Upper lobe of right lung (tissue), 1 donor: ENCODE measurements around the gene FGGY. TPM values are rescaled to one million over a fixed set of nuclear protein-coding genes. Genes with fewer than 3 reads are reported as not detected.

ENCODE experiments used
- ATAC-seq: fragments of 200-7000 bp; cut with Tn5 transposase; one replicate; pipeline ENCODE4 v1.9.1; 2020; ENCODE audit warnings: mild to moderate bottlenecking, moderate library complexity
- DNase-seq: peaks from one replicate; pipeline ENCODE4 v3.0.0-alpha.2; 2020
- H3K27ac ChIP-seq: fragments of 200-600 bp; one replicate; pipeline ENCODE4 v1.8.0; 2022
- H3K27me3 ChIP-seq: fragments of 200-600 bp; one replicate; pipeline ENCODE4 v1.8.0; 2022; ENCODE audit warnings: mild to moderate bottlenecking
- H3K36me3 ChIP-seq: fragments of 200-600 bp; one replicate; pipeline ENCODE4 v1.8.0; 2022
- H3K4me1 ChIP-seq: fragments of 200-600 bp; one replicate; pipeline ENCODE4 v1.8.0; 2022
- H3K4me3 ChIP-seq: fragments of 200-600 bp; one replicate; pipeline ENCODE4 v1.8.0; 2022; ENCODE audit warnings: mild to moderate bottlenecking
- H3K9me3 ChIP-seq: fragments of 200-600 bp; one replicate; pipeline ENCODE4 v1.8.0; 2022
- CTCF ChIP-seq: fragments of 200-600 bp; IDR thresholded peaks from one replicate; pipeline ENCODE4 v1.8.0; 2022; ENCODE audit warnings: antibody characterized with exemption
- intact Hi-C: fragments of 100-400 bp; cut with DNase I; formaldehyde crosslinking; loops from one replicate; pipeline ENCODE4 v1.11.0; 2022
- total RNA-seq: library from RNA; stranded (reverse); fragmentation: NEBNext Ultra II Directional; extraction: Animal tissue kit (Norgen Biotek cat#: 25700); gene quantifications from one replicate; pipeline ENCODE4 v1.2.1, GENCODE V29; 2021
- donor health status: DM: no; HTN: yes; CAD: no; lungs with severe emphysema.

Gene FGGY
- total RNA-seq, 1 donor from 2014 or later = 39.2 TPM

GRCh38 chr1:59779949-59780348 is 483.1 kb downstream of the FGGY start:
- intact Hi-C loops = no loop called here
- no peaks in the 10 kb centered on the region for H3K36me3 ChIP-seq
- no peak overlapping the region for H3K4me3 ChIP-seq
- no peaks in the 10 kb centered on the region for H3K9me3 ChIP-seq
- TF ChIP-seq CTCF = no peak
- H3K27ac ChIP-seq = no peak overlapping the region
- no peaks in the 10 kb centered on the region for H3K27me3 ChIP-seq
- peak; percentile 76 for ATAC-seq
- no peaks in the 10 kb centered on the region for H3K4me1 ChIP-seq
- no peak for DNase-seq

GRCh38 chr1:59788825-59789224 is 491.9 kb downstream of the FGGY start:
- Histone ChIP-seq H3K9me3 (peaks cover 3% of the 10 kb centered on the region), H3K4me3 (no peak overlapping the region), H3K36me3 (no peaks in the 10 kb centered on the region), H3K27ac (no peak overlapping the region), H3K4me1 (no peaks in the 10 kb centered on the region), H3K27me3 (no peaks in the 10 kb centered on the region)
- DNase-seq (no peak), ATAC-seq (no peak)
- TF ChIP-seq CTCF = no peak
- intact Hi-C loops = no loop called here

GRCh38 chr1:59798600-59798999 is 501.7 kb downstream of the FGGY start:
- no peaks in the 10 kb centered on the region for H3K9me3 ChIP-seq
- H3K4me1 ChIP-seq = no peaks in the 10 kb centered on the region
- H3K4me3 ChIP-seq = no peak overlapping the region
- no peaks in the 10 kb centered on the region for H3K36me3 ChIP-seq
- ATAC-seq (no peak), DNase-seq (no peak)
- intact Hi-C loops = no loop called here
- H3K27ac ChIP-seq = no peak overlapping the region
- no peak for TF ChIP-seq CTCF
- no peaks in the 10 kb centered on the region for H3K27me3 ChIP-seq

GRCh38 chr1:59803458-59804038 is 506.7 kb downstream of the FGGY start:
- TF ChIP-seq CTCF = no peak
- H3K27ac ChIP-seq = no peak overlapping the region

GRCh38 chr1:59804301-59804700 is 507.4 kb downstream of the FGGY start:
- no peaks in the 10 kb centered on the region for H3K27me3 ChIP-seq
- no peak overlapping the region for H3K27ac ChIP-seq
- H3K9me3 ChIP-seq = no peaks in the 10 kb centered on the region
- no peak for DNase-seq
- no peak for ATAC-seq
- intact Hi-C loops = no loop called here
- no peaks in the 10 kb centered on the region for H3K36me3 ChIP-seq
- no peaks in the 10 kb centered on the region for H3K4me1 ChIP-seq
- H3K4me3 ChIP-seq = no peak overlapping the region
- TF ChIP-seq CTCF = no peak

More at GRCh38 chr1:59803458-59804038, 506.7 kb downstream of the FGGY start:
- ATAC-seq = no peak
- Histone ChIP-seq H3K4me1 (no peaks in the 10 kb centered on the region), H3K27me3 (no peaks in the 10 kb centered on the region), H3K9me3 (no peaks in the 10 kb centered on the region), H3K4me3 (no peak overlapping the region), H3K36me3 (no peaks in the 10 kb centered on the region)
- DNase-seq = no peak
- intact Hi-C loops = no loop called here

GRCh38 chr1:59805554-59805953 is 508.7 kb downstream of the FGGY start:
- Histone ChIP-seq H3K4me3 (no peak overlapping the region), H3K4me1 (no peaks in the 10 kb centered on the region), H3K27ac (no peak overlapping the region), H3K9me3 (no peaks in the 10 kb centered on the region), H3K36me3 (no peaks in the 10 kb centered on the region), H3K27me3 (no peaks in the 10 kb centered on the region)
- TF ChIP-seq CTCF = no peak
- intact Hi-C loops = no loop called here
- ATAC-seq = no peak
- no peak for DNase-seq
